ENCODE data around the gene HAPSTR1. TPM values are rescaled to one million over a fixed set of nuclear protein-coding genes. Genes with fewer than 3 reads are reported as not detected.

HAPSTR1 gene
- total RNA-seq, 2 donors from 2014 or later = 50.2 to 57.0 TPM

DNA sequence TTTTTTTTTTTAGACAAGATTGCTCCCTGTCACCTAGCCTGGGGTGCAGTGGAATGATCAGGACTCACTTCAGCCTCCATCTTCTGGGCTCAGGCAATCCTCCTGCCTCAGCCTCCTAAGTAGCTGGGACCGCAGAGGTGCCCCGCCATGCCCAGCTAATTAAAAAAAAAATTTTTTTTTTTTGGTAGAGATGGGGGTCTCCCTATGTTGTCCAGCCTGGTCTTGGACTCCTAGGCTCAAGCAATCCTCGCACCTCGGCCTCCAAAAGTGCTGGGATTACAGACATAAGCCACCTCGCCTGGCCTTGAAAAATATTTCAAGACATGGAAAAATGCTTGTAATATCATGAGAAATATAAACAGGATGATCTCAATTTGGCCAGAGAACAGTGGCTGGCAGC is 42.9 kb downstream of the HAPSTR1 start:
- Histone ChIP-seq H3K9me3 (no peaks in the 10 kb centered on the region), H3K36me3 (no peaks in the 10 kb centered on the region), H3K4me1 (no peaks in the 10 kb centered on the region), H3K4me3 (no peak overlapping the region), H3K9ac (ENCODE audit: low read depth in 2 of 2, low read length in 2 of 2) (no peak overlapping the region), H3K27me3 (no peaks in the 10 kb centered on the region), H3K27ac (no peak overlapping the region)
- no peak for DNase-seq
- TF ChIP-seq, protein P1, sequence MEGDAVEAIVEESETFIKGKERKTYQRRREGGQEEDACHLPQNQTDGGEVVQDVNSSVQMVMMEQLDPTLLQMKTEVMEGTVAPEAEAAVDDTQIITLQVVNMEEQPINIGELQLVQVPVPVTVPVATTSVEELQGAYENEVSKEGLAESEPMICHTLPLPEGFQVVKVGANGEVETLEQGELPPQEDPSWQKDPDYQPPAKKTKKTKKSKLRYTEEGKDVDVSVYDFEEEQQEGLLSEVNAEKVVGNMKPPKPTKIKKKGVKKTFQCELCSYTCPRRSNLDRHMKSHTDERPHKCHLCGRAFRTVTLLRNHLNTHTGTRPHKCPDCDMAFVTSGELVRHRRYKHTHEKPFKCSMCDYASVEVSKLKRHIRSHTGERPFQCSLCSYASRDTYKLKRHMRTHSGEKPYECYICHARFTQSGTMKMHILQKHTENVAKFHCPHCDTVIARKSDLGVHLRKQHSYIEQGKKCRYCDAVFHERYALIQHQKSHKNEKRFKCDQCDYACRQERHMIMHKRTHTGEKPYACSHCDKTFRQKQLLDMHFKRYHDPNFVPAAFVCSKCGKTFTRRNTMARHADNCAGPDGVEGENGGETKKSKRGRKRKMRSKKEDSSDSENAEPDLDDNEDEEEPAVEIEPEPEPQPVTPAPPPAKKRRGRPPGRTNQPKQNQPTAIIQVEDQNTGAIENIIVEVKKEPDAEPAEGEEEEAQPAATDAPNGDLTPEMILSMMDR (IDR thresholded peaks at IDR 0.05) = no peak
- intact Hi-C loops (cut with DNase I) = no loop called here

GRCh38 chr16:9134739-9135138 is 43.3 kb downstream of the HAPSTR1 start:
- Histone ChIP-seq H3K9me3 (no peaks in the 10 kb centered on the region), H3K27me3 (no peaks in the 10 kb centered on the region), H3K27ac (no peak overlapping the region), H3K4me3 (no peak overlapping the region), H3K36me3 (no peaks in the 10 kb centered on the region), H3K9ac (ENCODE audit: low read depth in 2 of 2, low read length in 2 of 2) (no peak overlapping the region), H3K4me1 (no peaks in the 10 kb centered on the region)
- DNase-seq = peak; percentile 55
- TF ChIP-seq, protein P1 (IDR thresholded peaks at IDR 0.05) = peak; percentile 53
- intact Hi-C loops (cut with DNase I) = no loop called here

DNA sequence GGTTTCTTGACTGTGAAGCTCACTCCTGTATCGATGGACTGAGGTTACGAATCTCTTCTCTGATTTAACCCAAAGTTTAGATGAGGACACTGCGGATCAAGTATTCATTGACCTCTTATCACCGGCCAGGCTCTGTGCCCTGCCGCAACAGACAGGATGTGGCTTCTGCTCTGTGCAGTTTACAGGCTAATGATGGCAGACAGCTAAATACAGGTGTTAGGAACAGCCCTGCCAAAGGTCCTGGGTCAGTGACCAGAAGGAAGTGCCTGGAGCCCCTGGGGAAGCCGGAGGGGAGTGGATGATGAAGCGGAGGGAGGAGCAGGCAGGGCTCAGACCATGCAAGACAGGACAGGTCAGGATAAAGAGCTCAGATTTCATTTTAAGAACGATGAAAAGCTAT is 44.4 kb downstream of the HAPSTR1 start:
- no peaks in the 10 kb centered on the region for H3K36me3 ChIP-seq
- H3K9me3 ChIP-seq = no peaks in the 10 kb centered on the region
- TF ChIP-seq, protein P1 (IDR thresholded peaks at IDR 0.05) = no peak
- intact Hi-C loops (cut with DNase I) = no loop called here
- H3K27ac ChIP-seq = no peak overlapping the region
- no peaks in the 10 kb centered on the region for H3K4me1 ChIP-seq
- no peak overlapping the region for H3K9ac ChIP-seq (ENCODE audit: low read depth in 2 of 2, low read length in 2 of 2)
- no peak for DNase-seq
- no peak overlapping the region for H3K4me3 ChIP-seq
- no peaks in the 10 kb centered on the region for H3K27me3 ChIP-seq

- Histone ChIP-seq H3K9ac (ENCODE audit: low read depth in 2 of 2, low read length in 2 of 2) (no peak overlapping the region), H3K27ac (no peak overlapping the region), H3K4me3 (no peak overlapping the region), H3K4me1 (no peaks in the 10 kb centered on the region), H3K36me3 (no peaks in the 10 kb centered on the region), H3K9me3 (no peaks in the 10 kb centered on the region), H3K27me3 (no peaks in the 10 kb centered on the region)
- no peak for DNase-seq
- intact Hi-C loops (cut with DNase I) = no loop called here
- TF ChIP-seq, protein P1 (IDR thresholded peaks at IDR 0.05) = no peak
These were observed 45.2 kb downstream of the HAPSTR1 start for GRCh38 chr16:9136596-9136995.

DNA sequence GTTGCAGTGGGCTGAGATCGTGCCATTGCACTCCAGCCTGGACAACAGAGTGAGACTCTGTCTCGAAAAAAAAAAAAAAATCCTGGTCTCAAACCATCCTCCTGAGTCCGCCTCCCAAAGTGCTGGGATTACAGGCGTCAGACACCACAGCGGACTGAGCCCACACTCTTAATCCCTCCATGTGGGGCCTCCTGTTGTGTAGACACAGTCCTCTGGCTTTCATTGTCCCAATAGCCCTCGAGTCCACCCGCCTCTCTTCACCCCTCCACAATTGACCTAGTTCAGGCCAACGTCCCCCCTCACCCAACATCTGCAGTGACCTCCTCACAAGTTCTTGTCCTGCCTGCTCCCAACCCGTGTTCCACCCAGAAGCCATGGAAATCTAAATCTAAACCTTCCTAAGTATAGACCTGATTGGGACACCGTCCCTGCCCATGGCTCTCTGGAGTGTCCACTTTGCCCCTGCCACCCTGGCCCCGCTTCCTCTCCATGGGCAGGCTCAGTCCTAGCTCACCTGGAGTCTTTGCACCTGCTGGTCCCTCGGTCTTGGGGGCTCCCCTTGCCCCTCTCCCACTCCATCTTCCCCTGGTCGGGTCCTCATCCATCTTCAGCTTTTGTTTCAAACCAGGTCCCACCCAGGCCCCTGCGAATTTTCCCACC is 46.7 kb downstream of the HAPSTR1 start:
- no peaks in the 10 kb centered on the region for H3K27me3 ChIP-seq
- H3K9ac ChIP-seq (ENCODE audit: low read depth in 2 of 2, low read length in 2 of 2) = no peak overlapping the region
- H3K36me3 ChIP-seq = no peaks in the 10 kb centered on the region
- no peak overlapping the region for H3K4me3 ChIP-seq
- no peaks in the 10 kb centered on the region for H3K9me3 ChIP-seq
- intact Hi-C loops (cut with DNase I) = no loop called here
- H3K27ac ChIP-seq = no peak overlapping the region
- no peak for DNase-seq
- H3K4me1 ChIP-seq = no peaks in the 10 kb centered on the region
- TF ChIP-seq, protein P1 (IDR thresholded peaks at IDR 0.05) = no peak

Measured in colonic mucosa (tissue), 4 donors.